ENCODE data around the gene EXD3. TPM values are rescaled to one million over a fixed set of nuclear protein-coding genes. Genes with fewer than 3 reads are reported as not detected.
A peak's percentile ranks its signal among the peaks of the same experiment; 100 is the strongest.

The EXD3 gene
- total RNA-seq, 1 donor from 2014 or later, result 10.8 TPM

DNA sequence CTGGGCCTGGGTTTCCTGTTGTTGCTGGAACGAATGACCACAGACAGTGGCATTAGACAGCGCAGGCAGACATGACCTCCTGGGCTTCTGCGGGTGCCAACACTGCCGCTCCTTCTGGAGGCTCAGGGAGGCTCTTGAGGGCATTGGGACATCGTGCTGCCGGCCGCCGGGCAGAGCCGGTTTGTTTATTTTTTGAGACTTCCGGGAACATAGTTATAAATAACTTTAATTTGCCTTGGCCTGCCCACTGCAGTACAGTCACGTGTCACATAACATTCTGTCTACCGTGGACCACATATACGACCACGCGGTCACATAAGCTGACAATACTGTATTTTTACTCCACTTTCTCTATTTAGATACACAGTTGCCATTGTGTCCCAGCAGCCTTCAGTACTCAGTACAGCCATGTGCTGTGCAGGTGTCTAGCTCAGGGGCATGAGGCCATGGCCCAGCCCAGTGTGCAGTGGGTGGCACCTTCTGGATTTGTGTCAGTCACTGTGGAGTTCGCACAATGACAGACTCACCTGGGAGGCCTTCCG, 153.7 kb downstream of the EXD3 start:
- Histone ChIP-seq H3K27me3 (ENCODE audit: control insufficient read depth, insufficient read depth, low read length) (no peaks in the 10 kb centered on the region), H3K36me3 (ENCODE audit: control insufficient read depth, insufficient read depth, low read length) (peaks cover 25% of the 10 kb centered on the region), H3K4me3 (ENCODE audit: low read depth, low read length) (no peak overlapping the region)
- TF ChIP-seq, protein P1, sequence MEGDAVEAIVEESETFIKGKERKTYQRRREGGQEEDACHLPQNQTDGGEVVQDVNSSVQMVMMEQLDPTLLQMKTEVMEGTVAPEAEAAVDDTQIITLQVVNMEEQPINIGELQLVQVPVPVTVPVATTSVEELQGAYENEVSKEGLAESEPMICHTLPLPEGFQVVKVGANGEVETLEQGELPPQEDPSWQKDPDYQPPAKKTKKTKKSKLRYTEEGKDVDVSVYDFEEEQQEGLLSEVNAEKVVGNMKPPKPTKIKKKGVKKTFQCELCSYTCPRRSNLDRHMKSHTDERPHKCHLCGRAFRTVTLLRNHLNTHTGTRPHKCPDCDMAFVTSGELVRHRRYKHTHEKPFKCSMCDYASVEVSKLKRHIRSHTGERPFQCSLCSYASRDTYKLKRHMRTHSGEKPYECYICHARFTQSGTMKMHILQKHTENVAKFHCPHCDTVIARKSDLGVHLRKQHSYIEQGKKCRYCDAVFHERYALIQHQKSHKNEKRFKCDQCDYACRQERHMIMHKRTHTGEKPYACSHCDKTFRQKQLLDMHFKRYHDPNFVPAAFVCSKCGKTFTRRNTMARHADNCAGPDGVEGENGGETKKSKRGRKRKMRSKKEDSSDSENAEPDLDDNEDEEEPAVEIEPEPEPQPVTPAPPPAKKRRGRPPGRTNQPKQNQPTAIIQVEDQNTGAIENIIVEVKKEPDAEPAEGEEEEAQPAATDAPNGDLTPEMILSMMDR (IDR thresholded peaks at IDR 0.05; ENCODE audit: insufficient read depth, low read length, severe bottlenecking), result no peak
- FAIRE-seq (no peak), DNase-seq (ENCODE audit: low read depth) (peak; percentile 48)

DNA sequence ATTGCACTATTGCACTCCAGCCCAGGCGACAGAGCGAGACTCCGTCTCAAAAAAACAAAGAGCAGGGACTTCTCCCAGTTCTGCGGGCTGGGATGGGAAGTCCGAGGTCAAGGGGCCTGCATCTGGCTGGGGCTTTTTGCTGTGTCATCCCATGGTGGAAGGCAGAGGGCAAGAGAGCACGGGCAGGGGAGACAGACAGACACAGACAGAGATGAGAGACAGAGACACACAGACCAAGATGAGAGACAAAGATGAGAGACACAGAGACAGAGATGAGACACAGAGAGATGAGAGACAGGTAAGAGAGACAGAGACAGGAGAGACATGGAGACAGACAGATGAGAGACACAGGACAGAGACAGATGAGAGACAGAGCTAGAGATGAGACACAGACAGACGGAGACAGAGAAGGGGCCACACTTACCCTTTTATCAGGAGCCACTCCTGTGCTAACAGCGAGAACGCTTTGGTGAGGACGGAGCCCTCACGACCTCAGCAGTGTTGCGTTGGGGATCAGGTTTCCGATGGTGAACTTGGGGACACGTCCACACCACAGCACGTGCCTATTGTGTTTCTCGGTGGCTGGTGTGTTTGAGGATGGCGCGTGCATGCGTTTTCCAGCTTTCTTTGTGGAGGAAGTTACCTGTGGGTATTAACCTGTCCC, 154.3 kb downstream of the EXD3 start:
- H3K4me3 ChIP-seq (ENCODE audit: low read depth, low read length), result no peak overlapping the region
- FAIRE-seq (peak; percentile 7), DNase-seq (ENCODE audit: low read depth) (no peak)
- TF ChIP-seq, protein P1 (IDR thresholded peaks at IDR 0.05; ENCODE audit: insufficient read depth, low read length, severe bottlenecking), result no peak
- H3K27me3 ChIP-seq (ENCODE audit: control insufficient read depth, insufficient read depth, low read length), result no peaks in the 10 kb centered on the region
- H3K36me3 ChIP-seq (ENCODE audit: control insufficient read depth, insufficient read depth, low read length), result peaks cover 30% of the 10 kb centered on the region

DNA sequence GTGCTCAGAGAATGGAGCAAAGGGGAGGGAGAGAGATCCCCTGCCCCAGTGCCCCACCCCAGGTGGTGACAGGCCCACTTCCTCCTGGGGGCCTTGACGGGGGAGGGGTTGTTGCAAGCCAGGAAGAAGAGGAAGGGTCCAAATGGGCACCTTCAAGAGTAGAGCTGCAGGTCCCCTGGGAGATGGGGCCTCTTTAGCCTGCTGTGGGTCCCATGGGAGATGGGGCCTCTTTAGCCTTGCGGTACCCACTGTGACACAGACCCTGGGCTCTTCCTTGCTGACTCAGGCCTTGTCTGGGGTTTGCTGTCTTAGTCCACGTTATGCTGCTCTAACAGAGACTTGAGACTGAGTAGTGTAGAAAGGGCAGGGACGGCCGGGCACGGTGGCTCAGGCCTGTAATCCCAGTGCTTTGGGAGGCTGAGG, 155.0 kb downstream of the EXD3 start:
- TF ChIP-seq, protein P1 (IDR thresholded peaks at IDR 0.05; ENCODE audit: insufficient read depth, low read length, severe bottlenecking), result no peak
- Histone ChIP-seq H3K36me3 (ENCODE audit: control insufficient read depth, insufficient read depth, low read length) (peaks cover 30% of the 10 kb centered on the region), H3K27me3 (ENCODE audit: control insufficient read depth, insufficient read depth, low read length) (no peaks in the 10 kb centered on the region), H3K4me3 (ENCODE audit: low read depth, low read length) (no peak overlapping the region)
- DNase-seq (ENCODE audit: low read depth) (no peak), FAIRE-seq (no peak)

DNA sequence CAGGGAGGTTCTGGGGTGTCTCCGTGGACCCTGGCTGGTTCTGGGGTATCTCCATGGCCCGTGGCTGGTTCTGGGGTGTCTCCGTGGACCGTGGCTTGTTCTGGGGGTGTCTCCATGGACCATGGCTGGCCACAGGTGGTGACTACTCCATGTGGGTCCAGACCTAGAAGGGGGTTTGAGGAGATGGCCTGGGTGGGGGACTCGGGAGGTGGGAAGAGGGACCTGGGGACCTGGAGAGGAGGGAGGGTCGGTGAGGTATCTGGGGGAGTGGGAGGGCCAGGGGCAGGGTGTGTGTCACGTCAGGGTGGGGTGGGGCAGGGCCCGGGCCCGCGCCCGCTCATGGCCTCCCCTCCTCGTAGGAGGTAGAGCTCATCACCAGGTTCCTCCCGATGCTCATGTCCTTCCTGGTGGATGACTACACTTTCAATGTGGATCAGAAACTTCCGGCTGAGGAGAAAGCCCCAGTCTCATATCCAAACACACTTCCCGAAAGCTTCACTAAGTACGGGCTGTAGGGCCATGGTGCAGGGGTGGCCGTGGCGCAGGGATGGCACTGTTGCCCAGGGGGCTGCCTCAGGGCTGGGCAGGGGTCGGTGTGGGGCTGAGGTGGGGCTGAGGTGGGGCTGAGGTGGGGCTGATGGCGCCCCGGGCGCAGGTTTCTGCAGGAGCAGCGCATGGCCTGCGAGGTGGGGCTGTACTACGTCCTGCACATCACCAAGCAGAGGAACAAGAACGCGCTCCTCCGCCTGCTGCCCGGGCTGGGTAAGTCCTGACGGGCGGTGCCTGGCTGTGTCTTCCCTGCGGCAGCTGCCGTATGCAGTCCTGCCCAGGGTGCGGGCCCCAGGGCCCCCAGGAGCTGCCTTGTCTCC, 156.1 kb downstream of the EXD3 start:
- Histone ChIP-seq H3K27me3 (ENCODE audit: control insufficient read depth, insufficient read depth, low read length) (no peaks in the 10 kb centered on the region), H3K4me3 (ENCODE audit: low read depth, low read length) (no peak overlapping the region), H3K36me3 (ENCODE audit: control insufficient read depth, insufficient read depth, low read length) (peaks cover 28% of the 10 kb centered on the region)
- TF ChIP-seq, protein P1 (IDR thresholded peaks at IDR 0.05; ENCODE audit: insufficient read depth, low read length, severe bottlenecking), result no peak
- DNase-seq (ENCODE audit: low read depth) (no peak), FAIRE-seq (no peak)

DNA sequence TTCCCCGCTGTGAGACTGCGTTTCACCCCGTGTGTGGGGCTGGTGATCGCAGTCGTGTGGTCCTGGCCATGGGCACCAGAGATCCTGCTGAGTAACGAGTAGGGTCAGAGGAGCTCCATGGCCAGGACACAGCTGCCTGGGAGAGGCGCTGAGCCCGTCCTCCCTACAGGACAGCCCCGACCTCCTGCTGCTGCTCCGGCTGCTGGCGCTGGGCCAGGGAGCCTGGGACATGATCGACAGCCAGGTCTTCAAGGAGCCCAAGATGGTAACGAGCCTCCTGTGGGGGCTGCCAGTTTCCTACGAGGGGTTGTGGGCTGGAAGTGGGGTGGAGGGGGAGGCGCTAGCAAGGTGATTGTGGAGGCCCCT, 156.8 kb downstream of the EXD3 start:
- H3K36me3 ChIP-seq (ENCODE audit: control insufficient read depth, insufficient read depth, low read length), result peaks cover 26% of the 10 kb centered on the region
- H3K27me3 ChIP-seq (ENCODE audit: control insufficient read depth, insufficient read depth, low read length), result no peaks in the 10 kb centered on the region
- TF ChIP-seq, protein P1 (IDR thresholded peaks at IDR 0.05; ENCODE audit: insufficient read depth, low read length, severe bottlenecking), result no peak
- no peak overlapping the region for H3K4me3 ChIP-seq (ENCODE audit: low read depth, low read length)
- FAIRE-seq (no peak), DNase-seq (ENCODE audit: low read depth) (no peak)

All from bronchial epithelial cell (primary cell).